ENCODE data around the gene REST. TPM values are rescaled to one million over a fixed set of nuclear protein-coding genes. Genes with fewer than 3 reads are reported as not detected.
"Not testable (repeated sequence)": the region's sequence is repeated elsewhere in the genome, so short reads cannot be mapped to it uniquely, and the experiment has no call there.

Gene REST
- total and polyA plus RNA-seq, 2 of the 8 experiments (the other 6 are each of a cell fraction or from before 2014, with no cell fraction given) = 10.2 to 66.3 TPM

GRCh38 chr4:56914336-56914735, 6.6 kb downstream of the REST start (continued):
- TF ChIP-seq BACH1 (IDR thresholded peaks at IDR 0.05; ENCODE audit: low read length) = no peak
- TF ChIP-seq E2F6 (IDR thresholded peaks at IDR 0.05) = no peak

- H3K27me3 ChIP-seq (replicated peaks in 1 of 4; ENCODE audit: control insufficient read depth in 3 of 4, extremely low read depth in 1 of 4, insufficient read depth in 3 of 4, low read length in 3 of 4); H2BK5ac ChIP-seq (ENCODE audit: low read depth, low read length); H3K9me3 ChIP-seq (ENCODE audit: insufficient read depth in 2 of 2, low read depth in 1 of 2, low read length in 1 of 2); H2BK12ac ChIP-seq (ENCODE audit: low read depth, low read length); H3K23ac ChIP-seq (ENCODE audit: insufficient read length); FAIRE-seq; H3K23me2 ChIP-seq (ENCODE audit: low read depth, low read length); H3K14ac ChIP-seq (ENCODE audit: insufficient read length); H3K4me1 ChIP-seq (replicated peaks in 1 of 4; ENCODE audit: control insufficient read depth in 3 of 4, insufficient read depth in 4 of 4, low read length in 3 of 4); H2BK120ac ChIP-seq (replicated peaks; ENCODE audit: low read depth, low read length); H4K5ac ChIP-seq (ENCODE audit: insufficient read length, low read depth, low read length); H3K18ac ChIP-seq (ENCODE audit: extremely low read depth, low read length); H3K56ac ChIP-seq (replicated peaks; ENCODE audit: insufficient read length, low read depth, low read length); H2AK5ac ChIP-seq (ENCODE audit: low read depth, low read length); H3K9ac ChIP-seq (replicated peaks in 1 of 4; ENCODE audit: extremely low read depth in 1 of 4, low read depth in 3 of 4, low read length in 3 of 4); H2BK20ac ChIP-seq (ENCODE audit: low read length); H3K4me2 ChIP-seq (ENCODE audit: insufficient read depth in 1 of 2, low read depth in 2 of 2, low read length in 2 of 2); H4K20me1 ChIP-seq (replicated peaks in 1 of 2; ENCODE audit: control insufficient read depth in 1 of 2, insufficient read depth in 2 of 2, low read length in 2 of 2); DNase-seq (ENCODE audit: low read depth in 1 of 2, low spot score in 2 of 2); H3K27ac ChIP-seq (ENCODE audit: low read depth, low read length); H3K4ac ChIP-seq (replicated peaks; ENCODE audit: insufficient read length, low read depth, low read length); H4K91ac ChIP-seq (replicated peaks; ENCODE audit: insufficient read length, low read length); H3K4me3 ChIP-seq (ENCODE audit: extremely low read depth in 1 of 4, insufficient read depth in 2 of 4, low read depth in 3 of 4, low read length in 4 of 4); H2AFZ ChIP-seq (ENCODE audit: low read length); H2BK15ac ChIP-seq (ENCODE audit: low read length); H4K8ac ChIP-seq (ENCODE audit: extremely low read depth, insufficient read depth, low read length): not testable (repeated sequence)
- Histone ChIP-seq H3K79me1 (ENCODE audit: low read depth, low read length) (peaks cover 11% of the 10 kb centered on the region), H3K36me3 (ENCODE audit: control insufficient read depth in 2 of 4, insufficient read depth in 4 of 4, low read length in 3 of 4) (peaks cover 4 to 54% (median 5%) of the 10 kb centered on the region in 4 experiments; a peak in 4 of 8 replicates), H3K79me2 (ENCODE audit: control insufficient read depth in 1 of 2, insufficient read depth in 2 of 2, low read length in 2 of 2) (peaks cover 14 to 88% of the 10 kb centered on the region in 2 experiments)
- WGBS, 2 experiments (ENCODE audit: extremely low coverage in 1 of 2, insufficient coverage in 1 of 2, insufficient read length in 1 of 2, insufficient replicate concordance in 2 of 2, low coverage in 1 of 2, low lambda C conversion rate in 2 of 2, missing lambda C conversion rate in 1 of 2) = 94% methylated on average over 10 of the region's 12 CpGs; no CpG with 5 or more reads in 1 of the 2 experiments
- ChIA-PET POLR2A (ENCODE audit: partially characterized antibody) (interaction anchor here (1.0 to 1.5 kb wide), 4 partner anchors 18 to 64 kb away, joined by 3 to 6 read pairs (median 4); partner anchors contain the start of gene POLR2B), CTCF (ENCODE audit: partially characterized antibody) (interaction anchor here (1.2 kb wide), 1 partner anchor 14 kb away, joined by 3 read pairs; no protein-coding TSS in a partner anchor)
Measured at GRCh38 chr4:56914977-56915376, 7.3 kb downstream of the REST start.

Data from H1 (cell line).